Heart left ventricle (tissue), 16 donors: Measurements from ENCODE around the gene MRTFA. TPM values are rescaled to one million over a fixed set of nuclear protein-coding genes. Genes with fewer than 3 reads are reported as not detected.

ENCODE experiments used
- ATAC-seq, 4 donors: fragments of 200-7000 bp; cut with Tn5 transposase; one replicate each; pipeline ENCODE4 v1.9.1; 2020 to 2022; ENCODE audit warnings: moderate library complexity in 4 of 4, mild to moderate bottlenecking in 3 of 4, moderate number of reproducible peaks in 1 of 4
- DNase-seq, 5 donors: peaks; one replicate each; pipeline ENCODE4 v3.0.0-alpha.2; 2020
- H3K27ac ChIP-seq, 12 donors: fragments of 200-600 bp; sonication (generic) in 4 of 12; one replicate each; pipeline versions ENCODE4 v1.5.0 to v1.8.0; 2016 to 2022; ENCODE audit warnings: mild to moderate bottlenecking in 2 of 12
- H3K27me3 ChIP-seq, 9 donors: fragments of 200-600 bp; sonication (generic) in 2 of 9; one replicate each; pipeline versions ENCODE4 v1.5.1 to v1.8.0; 2016 to 2022; ENCODE audit warnings: mild to moderate bottlenecking in 3 of 9
- H3K36me3 ChIP-seq, 9 donors: fragments of 200-600 bp; sonication (generic) in 2 of 9; one replicate each; pipeline versions ENCODE4 v1.5.0 to v1.8.0; 2018 to 2022; ENCODE audit warnings: mild to moderate bottlenecking in 2 of 9
- H3K4me1 ChIP-seq, 12 donors: fragments of 200-600 bp; sonication (generic) in 4 of 12; one replicate each; pipeline versions ENCODE4 v1.5.0 to v1.8.0; 2016 to 2022; ENCODE audit warnings: mild to moderate bottlenecking in 3 of 12
- H3K4me3 ChIP-seq, 12 donors: fragments of 200-600 bp; sonication (generic) in 4 of 12; one replicate each; pipeline versions ENCODE4 v1.5.0 to v1.8.0; 2017 to 2022; ENCODE audit warnings: mild to moderate bottlenecking in 9 of 12, moderate library complexity in 4 of 12
- H3K9me3 ChIP-seq, 12 donors: fragments of 200-600 bp; sonication (generic) in 4 of 12; one replicate each; pipeline versions ENCODE4 v1.5.0 to v1.8.0; 2016 to 2022; ENCODE audit warnings: mild to moderate bottlenecking in 1 of 12
- POLR2A ChIP-seq, 2 donors: fragments of 450-650 bp; IDR thresholded peaks; one replicate each; pipeline ENCODE4 v1.6.1; 2017; ENCODE audit warnings: antibody characterized with exemption in 2 of 2, mild to moderate bottlenecking in 2 of 2, moderate library complexity in 2 of 2
- WGBS, 4 donors: extraction: QIAGEN DNeasy Blood & Tissue Kit in 2 of 4; methylation state at CpG; one replicate each; pipeline versions ENCODE4 v1.1.5 to v1.1.7; 2013 to 2018; 5-methylcytosine and 5-hydroxymethylcytosine counted together
- intact Hi-C, 10 donors: fragments of 100-400 bp; cut with DNase I; formaldehyde crosslinking; loops; one replicate each; pipeline versions ENCODE4 v1.11.1 to v1.14.2; 2022
- polyA plus RNA-seq, 2 donors: library from polyadenylated mRNA; stranded (reverse); fragments of 200-250 nt; gene quantifications; one replicate each; pipeline ENCODE4 v1.2.3, GENCODE V29; 2013
- total RNA-seq, 9 donors: library from RNA; depleted of rRNA in 2 of 9; stranded (reverse); fragments of >200 nt in 2 of 9; fragmentation: NEBNext Ultra II Directional in 3 of 9; extraction: Animal tissue kit (Norgen Biotek cat#: 25700) in 3 of 9; gene quantifications; one replicate each; pipeline versions ENCODE4 v1.1.0 to v1.2.4, GENCODE V29; 2016 to 2023
- TF ChIP-seq, protein P1 (sequence below), 12 donors: fragments of 200-600 bp; sonication (generic) in 4 of 12; IDR thresholded peaks; one replicate each; pipeline versions ENCODE4 v1.5.0 to v1.8.0; 2018 to 2022; ENCODE audit warnings: antibody characterized with exemption in 12 of 12, mild to moderate bottlenecking in 5 of 12
- donor health status: ischemic (EF 13 %, LVEDD 7.1; RV severe dilation, severe dysfunction).
- donor health status: healthy with polysubstance abuse.
- donor health status: DM: no; HTN: yes; CAD: no.
- donor health status: DM: no; HTN: no; CAD: no.
- donor health status: ischemic (EF 25% LVEDD 6.9; RV normal size, moderate dysfunction).
- donor health status: ischemic (EF 25% LVEDD 5.7; RV mildly dilated, moderate dysfunction).
- donor health status: healthy.
- donor health status: DM: yes; HTN: yes; CAD: no.
- donor health status: ischemic (EF 35%, LVEDD 5.7; RV mildly dilated, moderate dysfunction).
- donor health status: nonischemic (EF 11% LVEDD 7.7; RV severe dilation, severe dysfunction).
- donor health status: DM: yes; HTN: yes; CAD: no.
- donor health status: PGD.
- donor health status: ischemic (EF 29% LVEDD 5.4; RV normal size, mild dysfunction).
- donor health status: nonischemic (EF 23%, LVEDD 6.1; RV moderate dilation, normal function).

The MRTFA gene
- total and polyA plus RNA-seq, 11 donors, result 14.0 to 52.6 (median 26.9) TPM

DNA sequence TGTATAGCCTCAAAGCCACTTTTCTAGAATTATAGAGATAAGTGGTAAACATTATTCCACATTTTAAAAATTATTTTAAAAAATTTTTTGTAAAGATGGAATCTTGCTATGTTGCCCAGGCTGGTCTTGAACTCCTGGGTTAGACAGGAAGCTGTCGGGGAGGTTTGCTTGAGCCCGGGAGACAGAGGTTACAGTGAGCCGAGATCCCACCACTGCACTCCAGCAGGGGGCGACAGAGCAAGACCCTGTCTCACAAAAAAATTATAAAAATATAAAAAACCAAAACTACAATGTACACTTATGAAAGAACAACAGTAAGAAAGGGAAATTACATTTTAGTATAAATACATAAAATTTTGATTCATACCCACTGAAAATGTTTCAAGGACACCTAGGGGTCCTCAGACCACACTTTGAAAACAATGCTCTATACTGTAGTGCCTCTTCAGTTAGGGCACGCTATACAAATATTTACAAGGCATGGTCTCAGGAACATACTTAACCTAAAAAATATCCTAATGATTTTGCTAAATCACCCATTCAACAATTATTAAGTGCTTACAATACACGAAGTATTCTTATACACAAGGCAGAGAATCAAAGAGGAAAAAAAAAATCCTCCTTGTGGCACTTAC lies 111.2 kb downstream of the MRTFA start:
- Histone ChIP-seq H3K27ac (peak overlapping the region in 1 of 12 donors; percentile 30), H3K4me3 (no peak overlapping the region), H3K36me3 (no peaks in the 10 kb centered on the region), H3K27me3 (no peaks in the 10 kb centered on the region), H3K4me1 (peaks cover 0 to 19% (median 0%) of the 10 kb centered on the region in 12 donors), H3K9me3 (peaks cover 0 to 3% (median 0%) of the 10 kb centered on the region in 12 donors)
- peak in 4 of 5 donors; percentile 41 to 70 (median 46) for DNase-seq
- intact Hi-C loops, result loop anchor here in 8 of 10 donors (2.0 to 10.0 kb wide), 4 partner anchors 88 to 122 kb away; no protein-coding TSS in a partner anchor
- peak in 1 of 4 donors; percentile 58 for ATAC-seq
- TF ChIP-seq, protein P1, sequence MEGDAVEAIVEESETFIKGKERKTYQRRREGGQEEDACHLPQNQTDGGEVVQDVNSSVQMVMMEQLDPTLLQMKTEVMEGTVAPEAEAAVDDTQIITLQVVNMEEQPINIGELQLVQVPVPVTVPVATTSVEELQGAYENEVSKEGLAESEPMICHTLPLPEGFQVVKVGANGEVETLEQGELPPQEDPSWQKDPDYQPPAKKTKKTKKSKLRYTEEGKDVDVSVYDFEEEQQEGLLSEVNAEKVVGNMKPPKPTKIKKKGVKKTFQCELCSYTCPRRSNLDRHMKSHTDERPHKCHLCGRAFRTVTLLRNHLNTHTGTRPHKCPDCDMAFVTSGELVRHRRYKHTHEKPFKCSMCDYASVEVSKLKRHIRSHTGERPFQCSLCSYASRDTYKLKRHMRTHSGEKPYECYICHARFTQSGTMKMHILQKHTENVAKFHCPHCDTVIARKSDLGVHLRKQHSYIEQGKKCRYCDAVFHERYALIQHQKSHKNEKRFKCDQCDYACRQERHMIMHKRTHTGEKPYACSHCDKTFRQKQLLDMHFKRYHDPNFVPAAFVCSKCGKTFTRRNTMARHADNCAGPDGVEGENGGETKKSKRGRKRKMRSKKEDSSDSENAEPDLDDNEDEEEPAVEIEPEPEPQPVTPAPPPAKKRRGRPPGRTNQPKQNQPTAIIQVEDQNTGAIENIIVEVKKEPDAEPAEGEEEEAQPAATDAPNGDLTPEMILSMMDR (IDR thresholded peaks at IDR 0.05), result peak; percentile 55 to 78 (median 72)
- TF ChIP-seq POLR2A (IDR thresholded peaks at IDR 0.05), result no peak
- 49 to 59% (median 54%) methylated on average over 6 of the region's 6 CpGs for WGBS, 4 donors

DNA sequence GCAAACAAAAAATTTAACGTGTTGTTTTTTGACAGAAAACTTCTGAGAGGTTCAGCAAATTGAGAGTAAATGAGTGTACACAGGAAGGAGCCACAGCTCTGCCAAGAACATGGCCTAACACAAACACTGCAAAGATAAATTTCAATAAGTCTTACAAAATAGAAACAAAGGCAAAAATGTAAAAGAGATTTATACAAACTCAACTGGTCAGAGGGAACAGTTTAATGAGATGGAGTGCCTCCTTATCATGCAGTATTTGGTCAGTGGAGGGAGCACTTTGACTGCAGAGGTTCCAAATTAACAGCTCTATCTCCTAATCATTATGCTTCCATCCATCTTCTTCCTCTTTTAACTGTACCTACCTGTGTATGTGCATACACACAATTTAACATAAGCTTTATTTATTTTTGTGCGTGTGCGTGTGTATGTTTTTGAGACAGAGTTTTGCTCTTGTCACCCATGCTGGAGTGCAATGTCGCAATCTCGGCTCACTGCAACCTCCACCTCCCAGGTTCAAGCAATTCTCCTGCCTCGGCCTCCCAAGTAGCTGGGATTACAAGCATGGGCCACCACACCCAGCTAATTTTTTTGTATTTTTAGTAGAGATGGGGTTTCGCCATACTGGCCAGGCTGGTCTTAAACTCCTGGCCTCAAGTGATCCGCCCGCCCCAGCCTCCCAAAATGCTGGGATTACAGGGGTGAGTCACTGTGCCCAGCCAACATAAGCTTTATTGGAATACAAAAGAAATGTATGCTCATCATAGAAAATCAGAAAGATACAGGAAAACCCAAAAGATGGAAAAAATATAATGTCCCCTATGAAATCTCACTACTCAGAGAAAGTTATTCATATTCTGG lies 111.9 kb downstream of the MRTFA start:
- H3K36me3 ChIP-seq, result no peaks in the 10 kb centered on the region
- H3K4me3 ChIP-seq, result no peak overlapping the region
- no peak for DNase-seq
- intact Hi-C loops, result loop anchor here in 9 of 10 donors (2.0 to 10.0 kb wide), 4 partner anchors 87 to 123 kb away; no protein-coding TSS in a partner anchor
- no peak for ATAC-seq
- TF ChIP-seq, protein P1 (IDR thresholded peaks at IDR 0.05), result peak in 3 of 12 donors; percentile 12 to 34 (median 15)
- no peak for TF ChIP-seq POLR2A (IDR thresholded peaks at IDR 0.05)
- H3K4me1 ChIP-seq, result peaks cover 0 to 20% (median 0%) of the 10 kb centered on the region in 12 donors
- H3K27me3 ChIP-seq, result no peaks in the 10 kb centered on the region
- peaks cover 0 to 4% (median 0%) of the 10 kb centered on the region in 12 donors for H3K9me3 ChIP-seq
- WGBS, 4 donors, result 92 to 94% (median 93%) methylated on average over 9 of the region's 9 CpGs
- peak overlapping the region in 1 of 12 donors; percentile 42 for H3K27ac ChIP-seq

DNA sequence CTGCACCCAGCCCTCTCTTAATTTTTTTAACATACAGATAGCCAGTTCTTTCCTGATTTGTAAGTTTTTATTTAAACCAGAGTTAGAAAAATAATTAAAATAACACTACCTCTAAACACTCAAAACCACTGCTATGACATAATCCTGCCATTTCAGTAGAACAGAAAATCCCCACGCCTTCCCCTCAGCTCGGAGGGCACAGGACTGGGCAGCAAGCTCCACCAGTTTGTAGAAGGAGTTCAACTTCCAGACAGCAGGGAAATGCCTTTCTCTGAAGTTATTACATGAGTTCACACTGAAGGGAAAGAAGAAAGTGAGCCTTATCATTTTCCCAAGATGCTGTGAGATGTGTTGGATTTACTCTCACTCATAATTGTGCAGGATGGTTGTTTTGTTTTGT lies 114.4 kb downstream of the MRTFA start:
- no peak for TF ChIP-seq POLR2A (IDR thresholded peaks at IDR 0.05)
- TF ChIP-seq, protein P1 (IDR thresholded peaks at IDR 0.05), result no peak
- Histone ChIP-seq H3K36me3 (peaks cover 0 to 8% (median 0%) of the 10 kb centered on the region in 9 donors), H3K4me1 (peaks cover 0 to 26% (median 0%) of the 10 kb centered on the region in 12 donors), H3K9me3 (peaks cover 0 to 4% (median 0%) of the 10 kb centered on the region in 12 donors), H3K4me3 (no peak overlapping the region), H3K27me3 (no peaks in the 10 kb centered on the region), H3K27ac (no peak overlapping the region)
- 96 to 97% (median 97%) methylated on average over 2 of the region's 2 CpGs for WGBS, 4 donors
- intact Hi-C loops, result loop anchor here in 5 of 10 donors (5.0 to 10.0 kb wide), 2 partner anchors 123 to 125 kb away; no protein-coding TSS in a partner anchor
- no peak for ATAC-seq
- DNase-seq, result no peak
